GM08714 (cell line): Measurements from ENCODE around the gene ZNF80.

ENCODE experiments used
- H3K4me3 ChIP-seq: fragments of 200-500 bp; sonication (Bioruptor generic); 2 replicates; pipeline ENCODE4 v1.5.1; 2014; ENCODE audit warnings: mild to moderate bottlenecking, low read length, inconsistent platforms
- ZNF274 ChIP-seq: IDR thresholded peaks from 2 replicates; pipeline ENCODE4 v1.6.1; 2012; ENCODE audit warnings: mild to moderate bottlenecking, low read depth, low read length

Gene ZNF80

DNA sequence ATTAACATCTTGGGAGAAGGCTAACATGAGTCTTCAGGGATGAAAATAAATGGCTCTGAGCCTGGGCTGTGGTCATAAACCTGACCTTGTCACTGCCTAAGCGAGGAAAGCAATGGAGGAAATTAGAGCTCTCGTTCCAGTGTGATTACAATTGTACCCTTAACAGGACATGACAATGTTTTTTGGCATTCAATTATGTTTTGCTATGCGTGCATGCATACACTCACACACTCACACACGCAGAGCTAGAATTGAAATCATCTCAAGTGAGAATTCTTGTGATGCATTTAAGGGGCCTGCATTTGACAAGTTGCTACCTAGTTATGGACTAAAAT, 24.1 kb downstream of the ZNF80 start:
- peak overlapping the region; percentile 63; the same call in 1 of the 2 replicates for H3K4me3 ChIP-seq
- no peak for TF ChIP-seq ZNF274

DNA sequence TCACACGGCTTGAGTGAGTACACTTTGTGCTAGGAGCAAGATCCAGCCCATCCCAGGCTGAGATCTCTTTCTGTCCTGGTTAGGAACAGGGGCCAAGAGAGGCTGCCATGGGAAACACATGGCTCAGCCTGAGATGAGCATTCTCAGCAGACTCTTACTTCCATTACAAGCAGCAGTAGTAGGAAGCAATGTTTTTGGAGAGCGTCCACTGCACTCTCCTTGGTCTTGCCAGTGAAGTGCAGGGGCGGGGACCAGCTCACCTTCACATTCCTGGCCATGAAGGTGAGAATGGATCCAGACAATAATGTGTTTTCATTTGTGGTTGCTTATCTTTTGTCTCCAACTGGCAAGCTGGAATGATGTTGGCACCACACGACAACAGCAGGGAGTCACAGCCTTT, 24.7 kb downstream of the ZNF80 start:
- H3K4me3 ChIP-seq = no peak overlapping the region
- TF ChIP-seq ZNF274 = no peak

- H3K4me3 ChIP-seq = no peak overlapping the region
- TF ChIP-seq ZNF274 = no peak
Measured at GRCh38 chr3:114207768-114208167, 29.6 kb downstream of the ZNF80 start.

DNA sequence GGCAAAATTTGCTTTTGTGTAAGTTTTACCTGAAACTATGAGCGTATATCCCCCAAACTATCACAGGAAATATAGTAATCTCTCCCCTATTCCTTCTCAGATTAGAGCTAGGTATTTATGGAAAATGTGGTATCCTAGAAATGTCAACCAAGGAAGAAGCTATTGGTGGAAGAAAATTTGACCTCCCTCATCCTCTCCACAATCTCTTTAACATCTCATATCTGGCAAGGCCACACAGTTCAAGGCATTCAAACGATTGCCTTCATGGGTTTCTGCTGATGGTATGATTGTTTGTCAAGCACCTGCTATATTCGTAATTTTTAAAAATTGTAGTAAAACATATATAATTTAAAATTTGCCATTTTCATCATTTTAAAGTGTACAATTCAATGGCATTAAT, 31.0 kb downstream of the ZNF80 start:
- H3K4me3 ChIP-seq = no peak overlapping the region
- TF ChIP-seq ZNF274 = no peak

GRCh38 chr3:114205541-114205940, 31.8 kb downstream of the ZNF80 start:
- no peak for TF ChIP-seq ZNF274
- H3K4me3 ChIP-seq = no peak overlapping the region

GRCh38 chr3:114194750-114195149, 42.6 kb downstream of the ZNF80 start:
- no peak for TF ChIP-seq ZNF274
- no peak overlapping the region for H3K4me3 ChIP-seq

DNA sequence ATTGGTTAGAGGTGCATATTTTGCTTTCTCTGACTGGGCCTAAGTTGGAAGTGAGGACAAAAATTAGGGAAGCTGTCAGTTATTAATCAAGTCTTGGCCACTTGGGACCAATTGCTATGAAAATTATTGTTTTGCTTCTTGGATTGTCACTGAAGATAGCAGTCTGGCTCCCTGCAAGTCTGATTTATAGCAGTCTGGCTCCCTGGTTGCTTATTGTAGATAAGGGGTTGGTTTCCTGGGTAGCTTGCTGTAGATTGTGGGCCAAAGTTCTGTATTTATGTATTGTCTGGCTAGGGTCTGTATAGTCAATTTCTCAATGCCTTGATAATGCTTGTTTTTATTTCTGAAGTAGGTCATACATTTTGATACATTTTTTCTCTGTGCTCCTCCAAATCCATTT, 45.2 kb downstream of the ZNF80 start:
- no peak overlapping the region for H3K4me3 ChIP-seq
- TF ChIP-seq ZNF274 = no peak

- TF ChIP-seq ZNF274 = no peak
Measured at GRCh38 chr3:114186501-114186900, 50.9 kb downstream of the ZNF80 start.

More at GRCh38 chr3:114186501-114186900, 50.9 kb downstream of the ZNF80 start:
- H3K4me3 ChIP-seq = no peak overlapping the region
